GM19035 (cell line): Measurements from ENCODE around the gene C4orf33.
"Not testable (repeated sequence)": the region's sequence is repeated elsewhere in the genome, so short reads cannot be mapped to it uniquely, and the experiment has no call there.

Experiments
- ATAC-seq: cut with Tn5 transposase; IDR thresholded peaks from one replicate; pipeline ENCODE4 v1.9.1; 2021; ENCODE audit not compliant: unreplicated experiment

C4orf33 gene

GRCh38 chr4:129095811-129096454, at the start of gene C4orf33:
C4orf33 (plus strand) TSS chr4:129096152; CDS start chr4:129102611, 6,459 bp downstream.
- peak; percentile 48 for ATAC-seq

- ATAC-seq: no peak
Measured at GRCh38 chr4:129059028-129059427, 36.9 kb upstream of the C4orf33 start.

DNA sequence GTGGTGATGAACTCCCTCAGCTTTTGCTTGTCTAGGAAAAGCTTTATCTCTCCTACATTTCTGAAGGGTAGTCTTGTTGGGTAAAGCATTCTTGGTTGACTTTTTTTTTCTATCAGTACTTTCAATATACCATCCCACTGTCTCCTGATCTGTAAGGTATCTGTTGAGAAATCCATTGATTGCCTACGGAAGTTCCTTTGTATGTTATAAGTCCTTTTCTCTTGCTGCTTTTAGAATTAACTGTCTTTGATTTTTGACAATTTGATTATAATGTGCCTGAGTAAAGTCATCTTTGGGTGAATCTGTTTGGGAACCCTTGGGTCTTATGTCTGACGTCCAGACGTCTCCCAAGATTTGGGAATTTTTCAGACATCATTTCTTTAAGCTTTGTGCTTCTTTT, 33.4 kb upstream of the C4orf33 start:
- ATAC-seq: no peak

DNA sequence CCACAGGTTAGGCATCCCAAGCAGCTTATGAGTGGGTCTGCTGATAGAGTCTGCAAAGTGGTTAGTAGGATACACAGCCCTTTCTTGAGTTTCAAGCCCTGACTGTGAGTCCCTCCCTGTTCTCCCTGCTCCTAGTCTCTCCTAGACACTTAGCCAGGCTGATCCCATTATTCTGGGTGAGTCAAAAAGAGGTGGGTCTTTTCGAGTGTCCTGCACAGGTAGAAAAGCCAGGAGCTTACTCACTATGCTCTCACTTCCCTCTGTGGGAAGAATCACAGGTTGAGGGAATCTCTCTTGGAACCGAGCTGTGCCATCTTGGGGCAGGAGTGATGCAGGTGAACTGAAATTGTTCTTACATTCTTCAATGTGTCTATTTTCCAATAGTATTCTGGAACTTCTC, 32.3 kb upstream of the C4orf33 start:
- ATAC-seq: no peak

DNA sequence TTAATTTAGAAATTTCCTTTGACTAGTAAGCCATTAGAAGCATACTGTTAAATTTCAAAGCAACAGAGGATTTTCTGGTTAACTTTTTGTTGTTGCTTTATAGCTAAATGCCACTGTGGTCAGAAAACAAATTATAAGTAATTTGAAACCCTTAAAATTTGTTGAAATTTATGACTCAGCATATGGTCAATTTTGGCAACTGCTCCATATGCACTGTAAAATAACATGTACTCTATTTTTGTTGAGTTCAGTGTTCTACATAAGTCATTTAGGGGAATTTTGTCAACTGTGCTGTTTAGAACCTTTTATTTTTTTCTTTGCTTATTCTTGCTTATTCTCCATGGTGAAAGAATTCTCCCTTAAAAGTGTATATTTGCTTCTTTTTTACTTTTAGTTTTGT, 31.2 kb upstream of the C4orf33 start:
- ATAC-seq: no peak

GRCh38 chr4:129069537-129069936, 26.4 kb upstream of the C4orf33 start:
- ATAC-seq: not testable (repeated sequence)

DNA sequence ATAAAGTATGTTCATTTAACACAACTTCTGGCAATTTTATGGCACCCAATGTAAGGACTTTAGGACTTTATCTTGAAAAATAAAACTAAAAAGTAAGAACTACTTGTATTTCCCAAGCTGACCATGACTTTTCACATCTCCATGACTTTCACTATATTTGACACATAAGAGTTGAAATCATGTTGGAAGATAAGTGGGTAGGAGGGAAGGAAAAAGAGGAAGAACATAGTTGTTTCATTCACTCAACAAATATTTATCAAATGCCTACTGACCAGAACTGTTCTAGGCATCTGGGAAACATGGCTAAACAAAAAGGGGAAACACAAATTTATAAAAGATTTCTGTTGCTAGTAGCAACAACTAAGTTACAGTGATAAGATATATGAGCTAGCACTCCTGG, 18.6 kb upstream of the C4orf33 start:
- no peak for ATAC-seq

GRCh38 chr4:129080129-129080528, 15.8 kb upstream of the C4orf33 start:
- no peak for ATAC-seq

DNA sequence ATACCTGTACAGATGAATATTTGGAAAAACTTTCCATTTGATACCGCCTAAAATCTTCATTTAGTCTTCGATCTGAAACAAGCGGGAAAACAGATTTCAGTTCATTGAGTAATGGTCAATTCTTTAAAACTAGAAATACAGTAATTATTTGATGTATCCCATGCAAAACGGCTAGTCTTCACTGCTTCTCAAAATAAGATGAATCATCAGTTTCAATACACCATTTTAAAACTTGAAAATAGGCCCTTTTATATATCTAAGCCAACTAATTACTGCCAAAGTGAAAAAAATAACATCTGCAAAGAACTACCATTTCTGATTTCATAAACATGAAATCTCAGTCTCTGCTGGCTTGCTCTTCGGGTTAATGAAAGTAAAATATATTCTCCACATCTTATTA, 13.7 kb upstream of the C4orf33 start:
- ATAC-seq: no peak

DNA sequence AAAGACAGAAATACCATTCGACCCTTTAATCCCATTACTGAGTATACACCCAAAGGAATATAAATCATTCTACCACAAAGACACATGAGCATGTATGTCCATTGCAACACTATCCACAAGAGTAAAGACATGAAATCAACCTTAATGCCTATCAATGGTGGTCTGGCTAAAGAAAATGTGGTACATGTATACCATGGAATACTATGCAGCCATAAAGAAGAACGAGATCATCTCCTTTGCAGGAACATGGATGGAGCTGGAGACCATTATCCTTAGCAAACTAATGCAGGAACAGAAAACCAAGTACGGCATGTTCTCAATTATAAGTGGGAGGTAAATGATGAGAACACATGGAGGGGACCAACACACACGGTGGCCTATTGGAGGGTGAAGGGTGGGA, 10.5 kb upstream of the C4orf33 start:
- ATAC-seq: no peak

GRCh38 chr4:129087516-129087915, 8.4 kb upstream of the C4orf33 start:
- no peak for ATAC-seq

- no peak for ATAC-seq
Measured at GRCh38 chr4:129092631-129093190, 3.2 kb upstream of the C4orf33 start.

DNA sequence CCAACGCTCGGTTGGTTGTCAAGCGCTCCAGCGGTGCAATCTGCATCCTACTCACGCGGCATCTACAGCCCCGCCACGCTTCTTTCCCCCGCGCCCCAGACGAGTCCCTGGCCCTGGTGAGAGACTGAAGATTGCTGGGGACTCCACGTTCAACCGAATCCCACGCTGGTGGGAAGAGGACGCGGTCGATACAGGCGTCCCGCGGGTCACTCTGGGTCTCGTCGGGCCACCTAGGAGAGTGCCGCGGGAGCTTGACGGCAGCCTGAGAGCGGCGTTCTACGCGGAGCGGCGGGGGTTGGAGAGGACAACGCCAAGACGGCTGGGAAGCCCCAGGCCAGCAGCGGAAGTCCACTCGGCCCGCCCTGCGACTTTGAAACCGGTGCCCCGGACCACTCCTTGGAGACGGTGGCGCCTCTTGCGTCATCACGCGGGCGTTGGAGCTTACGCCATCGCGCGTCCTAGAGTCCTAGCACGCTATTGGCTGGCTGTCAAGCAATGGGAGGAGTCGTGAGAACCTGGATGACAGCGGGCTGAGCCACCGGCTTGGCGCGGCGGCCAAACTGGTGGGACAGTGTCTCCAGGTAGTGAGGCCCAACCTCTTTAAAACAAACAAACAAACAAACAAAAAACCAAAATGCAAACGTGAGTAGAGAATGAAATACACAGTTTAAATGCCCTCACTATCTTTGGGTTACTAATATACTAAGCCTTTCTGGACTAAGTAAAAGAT, 2.6 kb upstream of the C4orf33 start, which contains the start of gene SCLT1:
TSS of gene SCLT1 (minus strand) at position 349 of the 730 bp plus-strand sequence. CDS start 436 bp downstream, outside the sequence.
- peak; percentile 92 for ATAC-seq

- ATAC-seq: no peak
Measured at GRCh38 chr4:129094347-129094746, 1.6 kb upstream of the C4orf33 start.

DNA sequence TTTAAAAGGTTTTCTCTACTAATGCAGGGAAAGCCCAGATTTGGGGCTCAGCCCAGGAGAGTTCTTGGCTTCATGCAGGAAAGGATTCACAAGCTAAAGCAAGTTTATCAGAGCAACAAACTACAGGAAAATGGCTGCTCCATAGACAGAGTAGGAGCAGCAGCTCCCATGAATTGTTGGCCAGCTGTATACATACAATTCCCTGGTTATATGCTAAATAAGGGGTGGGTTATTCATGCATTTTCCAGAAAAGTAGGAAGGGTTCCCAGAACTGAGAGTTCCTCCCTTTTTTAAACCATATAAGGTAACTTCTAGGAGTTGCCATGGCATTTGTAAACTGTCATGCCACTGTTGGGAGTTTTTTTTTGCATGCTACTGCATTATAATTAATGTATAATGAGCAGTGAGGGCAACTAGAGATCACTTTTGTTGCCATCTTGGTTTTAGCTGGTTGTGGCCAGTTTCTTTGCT, 2.6 kb downstream of the C4orf33 start:
- ATAC-seq: no peak

- ATAC-seq: no peak
Measured at GRCh38 chr4:129109965-129110824, 14.2 kb downstream of the C4orf33 start.

GRCh38 chr4:129110931-129111330, 15.0 kb downstream of the C4orf33 start:
- no peak for ATAC-seq

- ATAC-seq: no peak
Measured at GRCh38 chr4:129111919-129112318, 16.0 kb downstream of the C4orf33 start.

DNA sequence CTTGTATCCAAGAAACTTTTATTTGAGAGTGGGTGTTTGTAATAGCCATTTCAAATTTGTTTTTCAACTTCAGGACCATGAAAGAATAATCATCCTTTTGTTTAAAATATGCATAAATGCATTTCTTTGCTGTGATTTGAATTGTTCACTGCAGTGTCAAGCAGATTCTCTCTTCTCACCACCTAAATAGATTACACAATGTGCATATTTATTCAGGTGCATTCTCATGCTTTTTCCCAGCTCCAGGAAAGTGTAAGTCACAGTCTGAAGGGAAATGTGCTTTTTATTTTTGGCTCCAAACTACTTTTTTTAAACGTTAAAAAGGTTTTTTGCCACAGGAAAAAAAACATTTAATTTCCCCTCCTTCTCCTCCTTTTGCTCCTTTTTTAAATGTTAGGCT, 17.5 kb downstream of the C4orf33 start:
- no peak for ATAC-seq

DNA sequence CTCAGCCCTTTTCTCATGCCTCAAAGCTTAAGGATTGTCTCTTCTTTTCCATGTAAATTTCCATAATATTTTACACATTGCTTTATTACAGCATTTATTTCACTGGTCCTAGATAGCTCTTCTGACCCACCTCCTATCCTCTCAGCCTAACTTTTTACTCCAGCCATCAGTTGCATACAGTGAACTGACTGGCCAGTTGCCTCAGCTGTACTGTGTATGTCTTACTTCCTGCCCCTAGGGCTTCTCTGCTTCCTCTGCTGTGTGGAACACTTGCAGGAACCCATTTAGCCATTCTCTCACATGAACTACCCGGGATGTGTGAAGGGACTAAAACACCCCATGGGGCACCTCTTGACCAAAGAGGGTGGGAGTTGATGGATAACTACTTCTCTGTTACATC, 18.0 kb downstream of the C4orf33 start:
- ATAC-seq: no peak

- no peak for ATAC-seq
Measured at GRCh38 chr4:129117705-129118104, 21.8 kb downstream of the C4orf33 start.
